ENCODE measurements around the gene AKAP6. TPM values are rescaled to one million over a fixed set of nuclear protein-coding genes. Genes with fewer than 3 reads are reported as not detected.
"Not testable (repeated sequence)": the region's sequence is repeated elsewhere in the genome, so short reads cannot be mapped to it uniquely, and the experiment has no call there.

The AKAP6 gene
- total RNA-seq, 1 donor from 2014 or later: 3.6 TPM

DNA sequence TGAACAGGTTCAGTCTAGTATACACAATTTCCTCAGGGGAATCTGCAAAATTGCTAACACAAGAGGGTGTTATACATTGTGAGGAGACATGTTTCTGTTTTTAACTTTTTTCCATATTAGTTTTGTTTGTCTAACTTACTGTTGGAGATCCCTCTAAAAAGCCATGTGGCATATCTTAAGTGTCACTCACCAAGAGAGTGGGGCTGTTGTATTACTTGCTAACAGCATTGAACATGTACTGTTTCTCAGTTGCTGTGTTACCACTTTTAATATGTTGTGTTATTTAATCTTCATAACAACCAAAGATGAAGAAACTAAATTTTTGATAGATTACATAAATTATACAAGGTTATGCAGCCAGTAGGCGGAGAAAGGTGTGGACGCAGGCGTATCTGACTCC lies 455.3 kb downstream of the AKAP6 start:
- Mint-ChIP-seq H3K27ac (ENCODE audit: unreplicated experiment) (no peak overlapping the region), H3K9me3 (ENCODE audit: low read depth) (no peaks in the 10 kb centered on the region), H3K27me3 (ENCODE audit: low read depth) (no peaks in the 10 kb centered on the region), H3K36me3 (ENCODE audit: low read depth) (no peaks in the 10 kb centered on the region), H3K4me1 (ENCODE audit: low read depth) (no peaks in the 10 kb centered on the region), H3K4me3 (ENCODE audit: unreplicated experiment) (no peak overlapping the region)
- TF ChIP-seq, protein P1, sequence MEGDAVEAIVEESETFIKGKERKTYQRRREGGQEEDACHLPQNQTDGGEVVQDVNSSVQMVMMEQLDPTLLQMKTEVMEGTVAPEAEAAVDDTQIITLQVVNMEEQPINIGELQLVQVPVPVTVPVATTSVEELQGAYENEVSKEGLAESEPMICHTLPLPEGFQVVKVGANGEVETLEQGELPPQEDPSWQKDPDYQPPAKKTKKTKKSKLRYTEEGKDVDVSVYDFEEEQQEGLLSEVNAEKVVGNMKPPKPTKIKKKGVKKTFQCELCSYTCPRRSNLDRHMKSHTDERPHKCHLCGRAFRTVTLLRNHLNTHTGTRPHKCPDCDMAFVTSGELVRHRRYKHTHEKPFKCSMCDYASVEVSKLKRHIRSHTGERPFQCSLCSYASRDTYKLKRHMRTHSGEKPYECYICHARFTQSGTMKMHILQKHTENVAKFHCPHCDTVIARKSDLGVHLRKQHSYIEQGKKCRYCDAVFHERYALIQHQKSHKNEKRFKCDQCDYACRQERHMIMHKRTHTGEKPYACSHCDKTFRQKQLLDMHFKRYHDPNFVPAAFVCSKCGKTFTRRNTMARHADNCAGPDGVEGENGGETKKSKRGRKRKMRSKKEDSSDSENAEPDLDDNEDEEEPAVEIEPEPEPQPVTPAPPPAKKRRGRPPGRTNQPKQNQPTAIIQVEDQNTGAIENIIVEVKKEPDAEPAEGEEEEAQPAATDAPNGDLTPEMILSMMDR (IDR thresholded peaks at IDR 0.05): no peak
- DNase-seq (ENCODE audit: low spot score): no peak

DNA sequence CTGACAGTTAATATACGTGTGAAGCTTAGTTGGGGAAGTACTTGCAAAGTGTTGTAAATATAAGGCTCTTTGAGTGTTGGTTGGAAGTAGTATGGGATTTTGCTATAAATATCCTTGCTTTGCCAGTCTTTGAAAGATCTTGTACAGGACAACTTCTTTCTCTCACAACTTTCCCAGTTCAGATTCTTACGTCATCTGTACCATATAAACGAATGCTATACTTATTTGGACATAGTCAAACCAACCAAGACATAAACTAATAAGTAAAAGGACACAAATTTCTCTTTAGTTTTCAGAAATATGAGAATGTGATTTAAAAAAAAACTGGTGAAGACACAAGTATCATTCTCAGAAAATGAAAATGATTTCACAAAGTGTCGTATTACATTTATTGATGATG lies 456.5 kb downstream of the AKAP6 start:
- Mint-ChIP-seq H3K27ac (ENCODE audit: unreplicated experiment) (no peak overlapping the region), H3K4me3 (ENCODE audit: unreplicated experiment) (no peak overlapping the region), H3K9me3 (ENCODE audit: low read depth) (no peaks in the 10 kb centered on the region), H3K27me3 (ENCODE audit: low read depth) (no peaks in the 10 kb centered on the region), H3K4me1 (ENCODE audit: low read depth) (no peaks in the 10 kb centered on the region), H3K36me3 (ENCODE audit: low read depth) (peaks cover under 1% of the 10 kb centered on the region)
- TF ChIP-seq, protein P1 (IDR thresholded peaks at IDR 0.05): no peak
- no peak for DNase-seq (ENCODE audit: low spot score)

DNA sequence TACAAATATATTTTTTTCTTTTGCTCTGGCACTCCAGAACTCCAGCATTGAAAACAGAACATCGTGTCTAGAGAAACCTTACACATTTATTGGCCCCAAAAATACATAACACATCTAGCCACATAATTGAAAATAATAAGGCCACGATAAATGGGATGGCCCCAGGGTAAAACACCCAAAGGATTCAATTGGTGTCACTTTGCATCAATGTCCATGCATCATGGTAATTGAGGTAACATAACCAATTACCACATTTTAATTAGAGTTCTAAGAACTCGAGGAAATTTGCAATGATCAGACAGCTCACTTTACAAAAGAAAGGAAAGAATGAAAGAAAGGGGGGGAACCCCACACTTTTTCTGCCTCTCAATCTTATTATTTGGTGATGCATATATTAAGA lies 457.8 kb downstream of the AKAP6 start:
- DNase-seq (ENCODE audit: low spot score): no peak

DNA sequence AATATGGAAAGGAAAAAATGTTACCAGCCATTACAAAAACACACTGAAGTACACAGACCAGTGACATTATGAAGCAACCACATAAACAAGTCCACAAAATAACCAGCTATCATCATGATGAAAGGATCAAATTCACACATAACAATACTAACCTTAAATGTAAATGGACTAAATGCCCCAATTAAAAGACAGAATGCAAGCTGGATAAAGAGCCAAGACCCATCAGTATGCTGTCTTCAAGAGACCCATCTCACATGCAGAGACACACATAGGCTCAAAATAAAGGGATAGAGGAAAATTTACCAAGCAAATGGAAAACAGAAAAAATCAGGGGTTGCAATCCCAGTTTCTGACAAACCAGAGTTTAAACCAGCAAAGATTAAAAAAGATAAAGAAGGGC lies 463.9 kb downstream of the AKAP6 start:
- H3K9me3 Mint-ChIP-seq (ENCODE audit: low read depth): peaks cover 55% of the 10 kb centered on the region

More for the DNA sequence above, 457.8 kb downstream of the AKAP6 start:
- TF ChIP-seq, protein P1 (IDR thresholded peaks at IDR 0.05): no peak
- H3K36me3 Mint-ChIP-seq (ENCODE audit: low read depth): peaks cover 2% of the 10 kb centered on the region
- H3K9me3 Mint-ChIP-seq (ENCODE audit: low read depth): peaks cover 5% of the 10 kb centered on the region
- H3K4me3 Mint-ChIP-seq (ENCODE audit: unreplicated experiment): no peak overlapping the region
- H3K27ac Mint-ChIP-seq (ENCODE audit: unreplicated experiment): no peak overlapping the region
- H3K4me1 Mint-ChIP-seq (ENCODE audit: low read depth): no peaks in the 10 kb centered on the region
- no peaks in the 10 kb centered on the region for H3K27me3 Mint-ChIP-seq (ENCODE audit: low read depth)

DNA sequence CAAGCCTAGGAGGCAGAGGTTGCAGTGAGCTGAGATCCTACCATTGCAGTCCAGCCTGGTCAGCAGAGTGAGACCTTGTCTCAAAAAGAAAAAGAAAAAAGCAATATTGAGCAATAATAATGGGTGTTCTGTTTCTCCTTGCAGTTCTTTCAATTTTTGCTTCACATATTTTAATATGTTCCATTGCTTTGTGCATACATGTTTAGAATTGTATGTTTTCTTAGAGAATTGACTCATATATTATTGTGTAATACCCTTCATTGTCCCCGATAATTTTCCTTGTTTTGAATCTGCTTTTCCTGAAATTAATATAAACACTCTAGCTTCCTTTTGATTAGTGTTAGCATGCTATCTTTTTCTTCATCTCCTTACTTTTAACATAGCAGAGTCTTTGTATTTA lies 471.2 kb downstream of the AKAP6 start:
- TF ChIP-seq, protein P1 (IDR thresholded peaks at IDR 0.05): no peak
- no peaks in the 10 kb centered on the region for H3K4me1 Mint-ChIP-seq (ENCODE audit: low read depth)
- peaks cover 71% of the 10 kb centered on the region for H3K9me3 Mint-ChIP-seq (ENCODE audit: low read depth)
- peaks cover 24% of the 10 kb centered on the region for H3K36me3 Mint-ChIP-seq (ENCODE audit: low read depth)
- no peaks in the 10 kb centered on the region for H3K27me3 Mint-ChIP-seq (ENCODE audit: low read depth)
- no peak for DNase-seq (ENCODE audit: low spot score)
- no peak overlapping the region for H3K27ac Mint-ChIP-seq (ENCODE audit: unreplicated experiment)
- no peak overlapping the region for H3K4me3 Mint-ChIP-seq (ENCODE audit: unreplicated experiment)

More for the DNA sequence above, 463.9 kb downstream of the AKAP6 start:
- DNase-seq (ENCODE audit: low spot score); H3K36me3 Mint-ChIP-seq (ENCODE audit: low read depth); H3K4me1 Mint-ChIP-seq (ENCODE audit: low read depth); H3K27me3 Mint-ChIP-seq (ENCODE audit: low read depth); H3K27ac Mint-ChIP-seq (ENCODE audit: unreplicated experiment); H3K4me3 Mint-ChIP-seq (ENCODE audit: unreplicated experiment): not testable (repeated sequence)

DNA sequence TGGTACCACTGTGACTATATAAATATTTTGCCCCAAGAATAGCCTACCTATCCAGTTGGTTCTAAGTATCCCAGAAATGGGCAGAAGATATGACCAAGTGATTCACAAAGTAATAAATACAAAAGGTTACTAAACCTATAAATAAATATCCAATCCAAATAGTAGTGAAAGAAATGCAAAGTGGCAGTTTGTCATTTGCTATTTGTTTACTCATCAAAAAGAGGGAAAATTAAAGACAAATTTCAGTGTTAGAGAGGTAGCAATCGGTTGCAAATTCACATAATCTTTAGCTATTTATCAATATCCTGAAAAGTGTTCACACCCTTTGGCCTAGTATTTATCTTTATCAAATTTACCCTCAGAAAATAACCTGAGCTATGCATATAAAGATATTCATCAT lies 473.2 kb downstream of the AKAP6 start:
- peaks cover 24% of the 10 kb centered on the region for H3K36me3 Mint-ChIP-seq (ENCODE audit: low read depth)
- H3K4me3 Mint-ChIP-seq (ENCODE audit: unreplicated experiment): no peak overlapping the region
- no peak for DNase-seq (ENCODE audit: low spot score)
- no peak overlapping the region for H3K27ac Mint-ChIP-seq (ENCODE audit: unreplicated experiment)
- TF ChIP-seq, protein P1 (IDR thresholded peaks at IDR 0.05): no peak
- no peaks in the 10 kb centered on the region for H3K4me1 Mint-ChIP-seq (ENCODE audit: low read depth)
- H3K9me3 Mint-ChIP-seq (ENCODE audit: low read depth): peaks cover 59% of the 10 kb centered on the region
- H3K27me3 Mint-ChIP-seq (ENCODE audit: low read depth): no peaks in the 10 kb centered on the region

Measured in chondrocyte (in vitro differentiated cells).